B cell (primary cell): Measurements from ENCODE around the gene STPG1. TPM values are rescaled to one million over a fixed set of nuclear protein-coding genes. Genes with fewer than 3 reads are reported as not detected.

ENCODE experiments used
- ATAC-seq: fragments of 200-7000 bp; cut with Tn5 transposase; one replicate; pipeline ENCODE4 v1.10.0; 2021; ENCODE audit warnings: low read depth, mild to moderate bottlenecking, moderate number of reproducible peaks, moderate library complexity
- CTCF ChIA-PET: fragments of 350-600 bp; sonication (Branson Sonifier 250); formaldehyde crosslinking; loops from one replicate; lab custom pipeline; 2021; ENCODE audit warnings: antibody characterized with exemption, inconsistent platforms; lab: Charles Lee
- POLR2A ChIA-PET: fragments of 350-600 bp; sonication (Branson Sonifier 250); formaldehyde crosslinking; loops from one replicate; lab custom pipeline; 2021; ENCODE audit warnings: antibody characterized with exemption; lab: Charles Lee
- DNase-seq: peaks from one replicate; pipeline ENCODE4 v3.0.0; 2013
- H2AFZ ChIP-seq: 2 replicates; pipeline ENCODE4 v1.6.1; 2012; ENCODE audit warnings: mild to moderate bottlenecking, low read depth, low read length; ENCODE audit not compliant: insufficient read depth, poor library complexity, severe bottlenecking
- H3K27ac ChIP-seq, 2 donors: 1 replicate in 1 of 2; 2 replicates in 1 of 2; pipeline ENCODE4 v1.5.1; 2012 to 2013; ENCODE audit warnings: low read length in 2 of 2, mild to moderate bottlenecking in 2 of 2, moderate library complexity in 1 of 2
- H3K27me3 ChIP-seq, 4 experiments: fragments of 200-600 bp in 1 of 4; sonication (generic) in 1 of 4; replicated peaks in 1 of 4; 1 replicate in 2 of 4; 2 replicates in 2 of 4; pipeline versions ENCODE4 v1.6.1 to v1.7.0; 2013 to 2016; ENCODE audit warnings: low read length in 3 of 4, mild to moderate bottlenecking in 2 of 4, mixed read lengths in 1 of 4, moderate library complexity in 1 of 4; ENCODE audit not compliant: insufficient read depth in 4 of 4, control insufficient read depth in 3 of 4; ENCODE audit errors: control extremely low read depth in 1 of 4
- H3K36me3 ChIP-seq, 2 experiments: replicated peaks in 1 of 2; 1 replicate in 1 of 2; 2 replicates in 1 of 2; pipeline versions ENCODE4 v1.6.1 to v1.7.1; 2013; ENCODE audit warnings: low read length in 1 of 2; ENCODE audit not compliant: insufficient read depth in 2 of 2, control insufficient read depth in 1 of 2; ENCODE audit errors: control extremely low read depth in 1 of 2, extremely low read depth in 1 of 2
- H3K4me1 ChIP-seq, 2 donors: fragments of 200-600 bp in 1 of 2; sonication (generic) in 1 of 2; 1 replicate in 1 of 2; 2 replicates in 1 of 2; pipeline versions ENCODE4 v1.5.1 to v1.6.1; 2013 to 2017; ENCODE audit warnings: low read length in 2 of 2; ENCODE audit not compliant: control insufficient read depth in 2 of 2, insufficient read depth in 2 of 2
- H3K4me2 ChIP-seq: replicated peaks from 2 replicates; pipeline ENCODE3; 2012; ENCODE audit warnings: mild to moderate bottlenecking, low read depth, low read length; ENCODE audit not compliant: poor library complexity, severe bottlenecking
- H3K4me3 ChIP-seq, 5 experiments: fragments of 200-600 bp in 1 of 5; sonication (generic) in 1 of 5; 1 replicate in 3 of 5; 2 replicates in 2 of 5; pipeline versions ENCODE4 v1.5.1 to v1.7.0; 2011 to 2016; ENCODE audit warnings: low read length in 4 of 5, mild to moderate bottlenecking in 4 of 5, low read depth in 2 of 5, control low read depth in 1 of 5, moderate library complexity in 1 of 5; ENCODE audit not compliant: insufficient read depth in 1 of 5; ENCODE audit errors: control extremely low read depth in 1 of 5, extremely low read depth in 1 of 5
- H3K79me2 ChIP-seq: fragments of 200-600 bp; sonication (generic); one replicate; pipeline ENCODE4 v1.6.0; 2016; ENCODE audit warnings: low read length; ENCODE audit not compliant: control insufficient read depth, insufficient read depth
- H3K9ac ChIP-seq: fragments of 200-600 bp; sonication (generic); 2 replicates; pipeline ENCODE4 v1.6.1; 2017; ENCODE audit warnings: mild to moderate bottlenecking, low read length, moderate library complexity
- H3K9me3 ChIP-seq, 3 donors: one replicate each; pipeline versions ENCODE4 v1.6.1 to v1.7.1; 2013; ENCODE audit warnings: low read length in 2 of 3; ENCODE audit not compliant: control insufficient read depth in 2 of 3, insufficient read depth in 1 of 3; ENCODE audit errors: control extremely low read depth in 1 of 3
- H4K20me1 ChIP-seq: 2 replicates; pipeline ENCODE4 v1.6.0; 2012; ENCODE audit warnings: mild to moderate bottlenecking, low read length; ENCODE audit not compliant: insufficient read depth, control insufficient read depth, poor library complexity, severe bottlenecking
- H3K27ac Mint-ChIP-seq: one replicate; pipeline ENCODE4 v1.8.0; 2021; ENCODE audit warnings: mixed read lengths
- H3K27me3 Mint-ChIP-seq: one replicate; pipeline ENCODE4 v1.8.0; 2021; ENCODE audit warnings: mixed read lengths
- H3K4me1 Mint-ChIP-seq: one replicate; pipeline ENCODE4 v1.8.0; 2021; ENCODE audit warnings: mixed read lengths
- H3K4me3 Mint-ChIP-seq: one replicate; pipeline ENCODE4 v1.8.0; 2021; ENCODE audit warnings: mixed read lengths
- H3K9me3 Mint-ChIP-seq: one replicate; pipeline ENCODE4 v1.8.0; 2022; ENCODE audit warnings: mixed read lengths; ENCODE audit not compliant: insufficient read depth
- EZH2 ChIP-seq: IDR thresholded peaks from 2 replicates; pipeline ENCODE4 v1.6.1; 2012; ENCODE audit warnings: borderline replicate concordance, low read depth, mild to moderate bottlenecking, moderate library complexity, low read length; ENCODE audit not compliant: insufficient read depth, poor library complexity, severe bottlenecking
- WGBS: methylation state at CpG from one replicate; pipeline ENCODE4 v1.1.5; 2013; ENCODE audit warnings: missing lambda C conversion rate; ENCODE audit not compliant: insufficient coverage; 5-methylcytosine and 5-hydroxymethylcytosine counted together
- intact Hi-C: fragments of 100-400 bp; cut with micrococcal nuclease; formaldehyde crosslinking; loops from one replicate; pipeline ENCODE4 v1.10.0; 2022
- polyA plus RNA-seq: library from polyadenylated mRNA; depleted of rRNA; stranded (reverse); fragments of >200 nt; gene quantifications from 2 replicates; pipeline ENCODE4 v1.2.3, GENCODE V29; 2012
- total RNA-seq, 2 donors: library from RNA; stranded (reverse); fragments of 120-200 nt in 1 of 2; gene quantifications; 1 replicate in 1 of 2; 2 replicates in 1 of 2; pipeline versions ENCODE4 v1.2.3 to v1.2.4, GENCODE V29; 2013 to 2022
- TF ChIP-seq, protein P1 (sequence below): fragments of 200-600 bp; IDR thresholded peaks from one replicate; pipeline ENCODE4 v1.8.0; 2022; ENCODE audit warnings: antibody characterized with exemption, mild to moderate bottlenecking

The STPG1 gene
- total and polyA plus RNA-seq, 2 donors (not counting 1 experiment from before 2014, with no cell fraction given): 4.6 to 6.1 TPM

DNA sequence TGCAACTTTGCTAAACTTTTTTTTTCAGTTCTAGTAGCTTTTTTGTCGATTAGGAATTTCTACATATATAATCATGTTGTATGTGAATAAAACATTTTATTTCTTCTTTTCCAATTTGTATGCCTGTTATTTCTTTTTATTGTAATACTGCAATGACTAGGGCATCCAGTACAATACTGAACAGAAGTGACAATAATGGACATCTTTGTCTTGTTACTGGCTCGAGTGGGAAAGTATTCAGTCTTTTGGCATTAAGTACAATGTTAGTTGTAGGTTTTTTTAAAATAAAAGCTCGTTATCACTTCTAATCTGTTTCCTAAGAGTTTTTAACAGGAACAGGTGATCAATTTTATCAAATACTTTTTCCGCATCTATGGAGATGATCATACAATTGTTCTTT is 9.8 kb downstream of the STPG1 start:
- H3K9ac ChIP-seq: no peak overlapping the region
- H3K36me3 ChIP-seq: no peaks in the 10 kb centered on the region
- H3K4me2 ChIP-seq: no peak overlapping the region
- no peaks in the 10 kb centered on the region for H4K20me1 ChIP-seq
- Mint-ChIP-seq H3K27ac (no peak overlapping the region), H3K4me1 (no peaks in the 10 kb centered on the region), H3K4me3 (no peak overlapping the region), H3K27me3 (no peaks in the 10 kb centered on the region), H3K9me3 (no peaks in the 10 kb centered on the region)
- no peak overlapping the region for H3K4me3 ChIP-seq
- WGBS: no CpG with 5 or more reads among the region's 4 CpGs
- no peak overlapping the region for H3K27ac ChIP-seq
- no peaks in the 10 kb centered on the region for H3K27me3 ChIP-seq
- no peaks in the 10 kb centered on the region for H3K79me2 ChIP-seq
- peaks cover 0 to 1% (median 0%) of the 10 kb centered on the region in 3 donors for H3K9me3 ChIP-seq
- intact Hi-C loops: no loop called here
- DNase-seq (no peak), ATAC-seq (no peak)
- H3K4me1 ChIP-seq: no peaks in the 10 kb centered on the region
- H2AFZ ChIP-seq: no peak overlapping the region
- ChIA-PET CTCF (interaction anchor here (2.4 to 4.7 kb wide), 2 partner anchors 12 kb away, joined by 11 to 20 read pairs; partner anchors contain the start of gene NIPAL3), POLR2A (no interaction called here)
- TF ChIP-seq, protein P1, sequence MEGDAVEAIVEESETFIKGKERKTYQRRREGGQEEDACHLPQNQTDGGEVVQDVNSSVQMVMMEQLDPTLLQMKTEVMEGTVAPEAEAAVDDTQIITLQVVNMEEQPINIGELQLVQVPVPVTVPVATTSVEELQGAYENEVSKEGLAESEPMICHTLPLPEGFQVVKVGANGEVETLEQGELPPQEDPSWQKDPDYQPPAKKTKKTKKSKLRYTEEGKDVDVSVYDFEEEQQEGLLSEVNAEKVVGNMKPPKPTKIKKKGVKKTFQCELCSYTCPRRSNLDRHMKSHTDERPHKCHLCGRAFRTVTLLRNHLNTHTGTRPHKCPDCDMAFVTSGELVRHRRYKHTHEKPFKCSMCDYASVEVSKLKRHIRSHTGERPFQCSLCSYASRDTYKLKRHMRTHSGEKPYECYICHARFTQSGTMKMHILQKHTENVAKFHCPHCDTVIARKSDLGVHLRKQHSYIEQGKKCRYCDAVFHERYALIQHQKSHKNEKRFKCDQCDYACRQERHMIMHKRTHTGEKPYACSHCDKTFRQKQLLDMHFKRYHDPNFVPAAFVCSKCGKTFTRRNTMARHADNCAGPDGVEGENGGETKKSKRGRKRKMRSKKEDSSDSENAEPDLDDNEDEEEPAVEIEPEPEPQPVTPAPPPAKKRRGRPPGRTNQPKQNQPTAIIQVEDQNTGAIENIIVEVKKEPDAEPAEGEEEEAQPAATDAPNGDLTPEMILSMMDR: no peak
- TF ChIP-seq EZH2: no peak

DNA sequence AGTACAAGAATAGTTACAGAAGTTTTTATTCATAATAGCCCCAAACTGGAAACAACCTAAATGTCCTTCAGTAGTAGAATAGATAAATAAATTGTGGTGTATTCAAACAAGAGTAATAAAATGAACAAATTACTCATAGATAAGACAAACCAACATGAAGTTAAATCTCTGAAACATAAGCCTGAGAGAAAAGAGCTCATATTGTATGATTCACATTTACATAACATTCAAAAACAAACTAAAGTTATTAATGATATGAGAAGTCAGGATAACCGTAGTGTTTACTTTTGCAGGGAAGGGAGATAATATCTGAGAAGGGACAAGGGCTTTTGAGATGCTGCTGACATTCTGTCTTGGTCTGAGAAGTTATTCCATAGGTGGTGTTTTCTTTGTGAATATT is 13.5 kb downstream of the STPG1 start:
- Mint-ChIP-seq H3K27me3 (no peaks in the 10 kb centered on the region), H3K9me3 (no peaks in the 10 kb centered on the region), H3K4me3 (no peak overlapping the region), H3K27ac (no peak overlapping the region), H3K4me1 (no peaks in the 10 kb centered on the region)
- DNase-seq (no peak), ATAC-seq (no peak)
- H3K9me3 ChIP-seq: no peaks in the 10 kb centered on the region
- no peak overlapping the region for H3K4me3 ChIP-seq
- ChIA-PET CTCF (interaction anchor here (0.9 to 10.7 kb wide), 4 partner anchors 9 to 207 kb away, joined by 3 to 616 read pairs (median 8); partner anchors contain the start of genes IFNLR1 and NIPAL3), POLR2A (no interaction called here)
- H4K20me1 ChIP-seq: no peaks in the 10 kb centered on the region
- no peak overlapping the region for H2AFZ ChIP-seq
- no peaks in the 10 kb centered on the region for H3K27me3 ChIP-seq
- no peak overlapping the region for H3K4me2 ChIP-seq
- no peak overlapping the region for H3K9ac ChIP-seq
- TF ChIP-seq EZH2: no peak
- TF ChIP-seq, protein P1: no peak
- H3K4me1 ChIP-seq: no peaks in the 10 kb centered on the region
- no CpG with 5 or more reads among the region's 1 CpG for WGBS
- H3K27ac ChIP-seq: no peak overlapping the region
- H3K79me2 ChIP-seq: no peaks in the 10 kb centered on the region
- no peaks in the 10 kb centered on the region for H3K36me3 ChIP-seq
- intact Hi-C loops: no loop called here
